Uterus (tissue), 2 donors: ENCODE data around the gene HSD3B7.

Experiments used
- POLR2A ChIP-seq, 2 donors: fragments of 450-650 bp; IDR thresholded peaks; one replicate each; pipeline ENCODE4 v1.6.1; 2016; ENCODE audit warnings: antibody characterized with exemption in 2 of 2, mild to moderate bottlenecking in 1 of 2, moderate library complexity in 1 of 2
- TF ChIP-seq, protein P1 (sequence below), 4 experiments: fragments of 200-600 bp in 2 of 4; fragments of 450-650 bp in 2 of 4; sonication (generic) in 2 of 4; IDR thresholded peaks; one replicate each; pipeline ENCODE4 v1.5.1; 2016 to 2019; ENCODE audit warnings: antibody characterized with exemption in 4 of 4, mild to moderate bottlenecking in 2 of 4, moderate library complexity in 1 of 4

GRCh38 chr16:31006086-31006385 lies 21.0 kb downstream of the HSD3B7 start:
- TF ChIP-seq, protein P1, sequence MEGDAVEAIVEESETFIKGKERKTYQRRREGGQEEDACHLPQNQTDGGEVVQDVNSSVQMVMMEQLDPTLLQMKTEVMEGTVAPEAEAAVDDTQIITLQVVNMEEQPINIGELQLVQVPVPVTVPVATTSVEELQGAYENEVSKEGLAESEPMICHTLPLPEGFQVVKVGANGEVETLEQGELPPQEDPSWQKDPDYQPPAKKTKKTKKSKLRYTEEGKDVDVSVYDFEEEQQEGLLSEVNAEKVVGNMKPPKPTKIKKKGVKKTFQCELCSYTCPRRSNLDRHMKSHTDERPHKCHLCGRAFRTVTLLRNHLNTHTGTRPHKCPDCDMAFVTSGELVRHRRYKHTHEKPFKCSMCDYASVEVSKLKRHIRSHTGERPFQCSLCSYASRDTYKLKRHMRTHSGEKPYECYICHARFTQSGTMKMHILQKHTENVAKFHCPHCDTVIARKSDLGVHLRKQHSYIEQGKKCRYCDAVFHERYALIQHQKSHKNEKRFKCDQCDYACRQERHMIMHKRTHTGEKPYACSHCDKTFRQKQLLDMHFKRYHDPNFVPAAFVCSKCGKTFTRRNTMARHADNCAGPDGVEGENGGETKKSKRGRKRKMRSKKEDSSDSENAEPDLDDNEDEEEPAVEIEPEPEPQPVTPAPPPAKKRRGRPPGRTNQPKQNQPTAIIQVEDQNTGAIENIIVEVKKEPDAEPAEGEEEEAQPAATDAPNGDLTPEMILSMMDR (IDR thresholded peaks at IDR 0.05) = no peak
- TF ChIP-seq POLR2A (IDR thresholded peaks at IDR 0.05) = no peak
